Eye (tissue), 1 donor: ENCODE data around the gene TMEM51.

Experiments used
- DNase-seq: peaks from one replicate; pipeline ENCODE4 v3.0.0-alpha.2; 2015

TMEM51 gene

GRCh38 chr1:15255582-15256149 lies 102.1 kb downstream of the TMEM51 start:
- DNase-seq = no peak

DNA sequence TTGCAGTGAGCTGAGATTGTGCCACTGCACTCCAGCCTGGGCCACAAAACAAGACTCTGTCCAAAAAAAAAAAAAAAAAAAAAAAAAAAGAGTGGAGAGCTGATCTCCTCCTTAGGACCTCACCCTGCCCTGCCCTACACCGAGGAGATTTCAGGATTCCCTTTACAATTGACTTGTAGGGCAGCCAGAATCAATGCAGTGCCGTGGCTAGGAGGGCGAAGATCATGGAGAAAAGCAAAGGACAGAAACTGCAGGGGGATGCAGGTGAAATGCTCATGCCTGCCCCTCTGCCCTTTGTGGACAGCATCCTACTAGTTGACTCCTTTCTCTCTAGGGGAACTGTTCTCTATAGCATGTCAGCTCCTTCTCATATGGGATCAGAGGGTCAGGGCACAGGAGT lies 103.0 kb downstream of the TMEM51 start:
- no peak for DNase-seq

- no peak for DNase-seq
Measured at GRCh38 chr1:15257309-15257708, 103.8 kb downstream of the TMEM51 start.

DNA sequence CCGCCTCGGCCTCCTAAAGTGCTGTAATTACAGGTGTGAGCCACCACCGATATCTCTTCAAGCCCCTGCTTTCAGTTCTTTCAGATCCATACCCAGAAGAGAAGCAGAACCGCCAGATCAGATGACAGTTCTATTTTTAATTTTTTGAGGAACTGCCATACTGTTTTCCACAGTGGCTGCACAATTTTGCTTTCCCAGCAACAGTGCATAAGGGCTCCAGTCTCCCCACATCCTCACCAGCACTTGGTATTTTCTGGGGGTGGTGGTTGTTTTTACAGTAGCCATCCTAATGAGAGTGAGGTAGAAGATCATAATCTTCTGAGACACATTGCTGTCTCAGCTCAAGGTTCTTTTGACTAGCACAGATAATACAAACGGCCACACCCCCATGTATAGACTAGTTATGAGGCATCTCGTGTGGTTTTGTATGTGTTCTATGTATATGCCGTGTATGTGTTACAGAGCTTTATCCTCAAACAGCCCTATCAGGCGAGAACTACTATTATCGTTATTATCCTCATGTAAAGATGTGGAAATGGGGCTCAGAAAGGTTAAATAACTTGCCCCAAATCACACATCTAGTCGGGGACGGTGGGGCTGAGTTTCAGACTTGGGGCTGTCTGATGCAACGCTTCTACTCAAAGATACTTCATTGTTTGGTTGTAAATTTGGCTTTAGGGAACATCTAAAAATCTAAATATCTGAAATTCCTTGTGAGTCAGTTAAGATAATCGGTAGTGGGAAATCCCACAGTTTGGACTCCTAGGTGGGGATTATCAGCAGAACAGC lies 105.5 kb downstream of the TMEM51 start:
- no peak for DNase-seq

DNA sequence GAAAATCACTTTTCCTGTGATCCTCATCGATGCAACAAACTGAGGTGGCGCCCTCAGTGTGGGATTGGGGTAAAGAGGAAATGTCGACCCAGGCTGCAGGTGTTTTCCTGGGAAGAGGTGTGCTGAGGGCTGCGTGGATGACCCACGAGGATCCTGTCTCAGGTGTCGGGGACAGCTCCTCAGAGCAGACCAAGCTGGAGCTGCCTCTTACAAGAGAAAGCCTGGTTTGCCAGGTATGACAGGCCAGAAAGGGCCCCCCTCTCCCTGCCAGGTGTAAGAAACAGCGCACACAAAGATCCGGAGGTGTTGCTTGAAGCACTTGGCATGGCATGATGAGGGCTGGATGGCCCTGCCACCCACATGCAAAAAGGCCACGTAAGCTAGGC lies 106.1 kb downstream of the TMEM51 start:
- no peak for DNase-seq

DNA sequence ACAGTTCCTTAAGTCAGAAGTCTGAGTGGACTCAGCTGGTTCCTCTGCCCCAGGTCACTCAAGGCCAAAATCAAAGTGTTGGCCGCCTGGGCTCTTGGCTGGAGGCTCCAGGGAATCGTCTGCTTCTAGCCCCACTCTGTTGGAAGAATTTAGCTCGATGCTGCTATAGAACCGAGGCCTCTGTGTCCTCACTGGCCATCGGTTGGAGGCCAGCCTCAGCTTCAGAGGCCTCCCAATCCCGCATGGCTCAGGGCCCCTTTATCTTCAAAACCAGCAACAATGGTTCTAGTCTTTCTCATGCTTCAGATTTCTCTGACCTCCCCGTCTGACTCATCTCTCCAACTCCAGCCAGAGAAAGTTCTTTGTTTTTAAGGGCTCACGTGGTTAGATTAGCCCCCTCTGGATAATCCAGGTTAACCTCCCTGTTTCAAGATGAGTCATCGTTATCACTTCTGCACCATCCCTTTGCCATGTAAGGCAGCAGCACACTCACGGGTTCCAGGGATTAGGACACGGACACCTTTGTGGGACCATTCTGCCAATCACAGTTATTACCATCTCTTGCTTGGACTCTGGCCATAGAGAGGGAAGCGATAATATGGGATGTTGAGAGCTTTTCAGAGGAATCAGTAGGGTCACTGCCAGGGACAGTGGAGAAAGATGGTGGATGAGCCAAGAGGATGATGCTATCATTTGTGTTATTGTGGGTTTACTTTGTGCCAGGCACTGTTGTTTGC lies 107.0 kb downstream of the TMEM51 start:
- no peak for DNase-seq

GRCh38 chr1:15261155-15262002 lies 107.8 kb downstream of the TMEM51 start:
- no peak for DNase-seq

DNA sequence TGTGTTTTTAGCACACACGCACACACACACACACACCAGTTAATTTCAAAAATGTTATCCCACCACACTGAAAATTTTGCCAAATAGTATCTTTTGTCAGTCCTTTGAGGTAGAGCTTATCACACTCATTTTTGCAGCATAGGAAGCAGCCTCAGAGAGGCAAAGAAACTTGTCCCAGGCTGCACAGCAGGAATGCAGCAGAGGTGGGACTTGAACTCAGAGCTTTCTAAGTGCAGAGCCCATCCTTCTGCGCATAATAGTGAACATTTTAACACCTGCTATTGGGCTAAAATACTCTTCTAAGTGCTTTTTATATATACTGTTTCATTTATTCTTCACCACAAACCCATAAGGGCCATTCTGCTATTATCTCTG lies 108.4 kb downstream of the TMEM51 start:
- DNase-seq = no peak

DNA sequence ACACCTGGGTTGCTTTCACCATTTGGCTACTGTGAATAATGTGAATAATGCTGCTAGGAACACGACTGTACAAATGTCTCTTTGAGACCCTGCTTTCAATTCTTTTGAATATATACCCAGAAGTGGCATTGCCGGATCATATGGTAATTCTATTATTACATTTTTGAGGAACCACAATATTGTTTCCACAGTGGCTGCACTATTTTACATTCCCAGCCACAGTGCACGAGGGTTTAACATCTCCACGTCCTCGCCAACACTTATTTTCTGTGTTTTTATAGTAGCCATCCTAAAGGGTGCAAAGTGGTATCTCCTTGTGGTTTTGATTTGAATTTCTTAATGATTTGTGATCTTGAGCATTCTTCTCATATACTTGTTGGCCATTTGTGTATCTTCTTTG lies 109.2 kb downstream of the TMEM51 start:
- DNase-seq = no peak

DNA sequence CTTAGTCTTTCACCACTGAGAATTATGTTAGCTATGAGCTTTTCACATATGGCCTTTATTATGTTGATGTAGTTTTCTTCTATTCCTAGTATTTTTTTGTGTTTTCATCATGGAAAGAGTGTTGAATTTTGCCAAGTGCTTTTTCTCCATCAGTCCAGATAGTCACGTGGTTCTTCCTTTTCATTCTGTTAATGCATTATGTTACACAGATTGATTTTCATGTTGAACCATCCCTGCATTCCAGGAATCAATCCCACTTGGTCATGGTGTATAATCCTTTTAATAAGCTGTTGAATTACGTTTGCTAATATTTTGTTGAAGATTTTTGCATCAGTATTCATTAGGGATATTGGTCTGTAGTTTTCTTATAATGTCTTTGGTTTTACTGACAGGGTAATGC lies 111.2 kb downstream of the TMEM51 start:
- no peak for DNase-seq
